IgD-negative memory B cell (primary cell): ENCODE data around the gene KRT16. TPM values are rescaled to one million over a fixed set of nuclear protein-coding genes. Genes with fewer than 3 reads are reported as not detected.
"Not testable (repeated sequence)": the region's sequence is repeated elsewhere in the genome, so short reads cannot be mapped to it uniquely, and the experiment has no call there.

Source experiments
- H3K27ac Mint-ChIP-seq, 3 donors: one replicate each; pipeline ENCODE4 v1.8.0; 2020 to 2022; ENCODE audit warnings: mild to moderate bottlenecking in 3 of 3, mixed read lengths in 3 of 3, moderate library complexity in 1 of 3
- H3K27me3 Mint-ChIP-seq: one replicate; pipeline ENCODE4 v1.8.0; 2021; ENCODE audit warnings: mixed read lengths
- H3K36me3 Mint-ChIP-seq: one replicate; pipeline ENCODE4 v1.8.0; 2020; ENCODE audit warnings: mild to moderate bottlenecking, mixed read lengths
- H3K4me1 Mint-ChIP-seq, 3 donors: one replicate each; pipeline ENCODE4 v1.8.0; 2020 to 2022; ENCODE audit warnings: mixed read lengths in 3 of 3, mild to moderate bottlenecking in 1 of 3
- H3K4me3 Mint-ChIP-seq, 4 donors: one replicate each; pipeline ENCODE4 v1.8.0; 2020 to 2022; ENCODE audit warnings: mild to moderate bottlenecking in 4 of 4, mixed read lengths in 4 of 4, moderate library complexity in 3 of 4
- H3K9me3 Mint-ChIP-seq, 3 donors: one replicate each; pipeline ENCODE4 v1.8.0; 2020 to 2021; ENCODE audit warnings: mixed read lengths in 3 of 3, mild to moderate bottlenecking in 1 of 3
- polyA plus RNA-seq: library from polyadenylated mRNA; unstranded; fragments of 300-500 nt; fragmentation: Illumina TruSeq; gene quantifications from one replicate; pipeline ENCODE4 v1.2.3, GENCODE V29; 2021

KRT16 gene
- polyA plus RNA-seq, 1 donor from 2014 or later: not detected

GRCh38 chr17:41617136-41617535 lies 4.6 kb upstream of the KRT16 start:
- no peak overlapping the region for H3K27ac Mint-ChIP-seq
- no peak overlapping the region for H3K4me3 Mint-ChIP-seq
- no peaks in the 10 kb centered on the region for H3K36me3 Mint-ChIP-seq
- peaks cover 6% of the 10 kb centered on the region for H3K27me3 Mint-ChIP-seq
- peaks cover 0 to 1% (median 0%) of the 10 kb centered on the region in 3 donors for H3K4me1 Mint-ChIP-seq
- no peaks in the 10 kb centered on the region for H3K9me3 Mint-ChIP-seq

- not testable (repeated sequence) for H3K4me1 Mint-ChIP-seq, H3K9me3 Mint-ChIP-seq, H3K27ac Mint-ChIP-seq, H3K4me3 Mint-ChIP-seq, H3K36me3 Mint-ChIP-seq, H3K27me3 Mint-ChIP-seq
Measured at GRCh38 chr17:41616486-41616885, 3.9 kb upstream of the KRT16 start.

- H3K4me1 Mint-ChIP-seq: peaks cover 0 to 1% (median 0%) of the 10 kb centered on the region in 3 donors
- H3K4me3 Mint-ChIP-seq: no peak overlapping the region
- no peaks in the 10 kb centered on the region for H3K9me3 Mint-ChIP-seq
- H3K27ac Mint-ChIP-seq: no peak overlapping the region
- H3K27me3 Mint-ChIP-seq: peaks cover 11% of the 10 kb centered on the region
- H3K36me3 Mint-ChIP-seq: no peaks in the 10 kb centered on the region
Measured at GRCh38 chr17:41615454-41615853, 2.9 kb upstream of the KRT16 start.

GRCh38 chr17:41614767-41615166 lies 2.2 kb upstream of the KRT16 start:
- H3K4me3 Mint-ChIP-seq, H3K4me1 Mint-ChIP-seq, H3K36me3 Mint-ChIP-seq, H3K9me3 Mint-ChIP-seq, H3K27ac Mint-ChIP-seq: not testable (repeated sequence)
- H3K27me3 Mint-ChIP-seq: peaks cover 11% of the 10 kb centered on the region

- Mint-ChIP-seq H3K4me1 (peaks cover 0 to 2% (median 1%) of the 10 kb centered on the region in 3 donors), H3K36me3 (no peaks in the 10 kb centered on the region), H3K27ac (no peak overlapping the region), H3K9me3 (no peaks in the 10 kb centered on the region), H3K27me3 (peaks cover 13% of the 10 kb centered on the region), H3K4me3 (no peak overlapping the region)
Measured at GRCh38 chr17:41614098-41614497, 1.5 kb upstream of the KRT16 start.

- no peak overlapping the region for H3K27ac Mint-ChIP-seq
Measured at GRCh38 chr17:41613277-41614082, 913 bp upstream of the KRT16 start.

GRCh38 chr17:41610965-41611640 lies 1.5 kb downstream of the KRT16 start:
- peaks cover 2 to 14% (median 14%) of the 10 kb centered on the region in 3 donors for H3K9me3 Mint-ChIP-seq
- H3K27ac Mint-ChIP-seq: no peak overlapping the region
- no peaks in the 10 kb centered on the region for H3K36me3 Mint-ChIP-seq
- no peak overlapping the region for H3K4me3 Mint-ChIP-seq
- H3K27me3 Mint-ChIP-seq: peaks cover 15% of the 10 kb centered on the region
- H3K4me1 Mint-ChIP-seq: peaks cover 0 to 2% (median 1%) of the 10 kb centered on the region in 3 donors

More at GRCh38 chr17:41613277-41614082, 913 bp upstream of the KRT16 start:
- Mint-ChIP-seq H3K36me3 (no peaks in the 10 kb centered on the region), H3K9me3 (no peaks in the 10 kb centered on the region), H3K27me3 (peaks cover 13% of the 10 kb centered on the region), H3K4me3 (no peak overlapping the region), H3K4me1 (peaks cover 0 to 2% (median 1%) of the 10 kb centered on the region in 3 donors)

GRCh38 chr17:41610061-41610517 lies 2.5 kb downstream of the KRT16 start:
- not testable (repeated sequence) for H3K27ac Mint-ChIP-seq

GRCh38 chr17:41606930-41607329 lies 5.6 kb downstream of the KRT16 start:
- Mint-ChIP-seq H3K9me3 (peaks cover 2 to 14% (median 14%) of the 10 kb centered on the region in 3 donors), H3K4me3 (peak overlapping the region in 1 of 4 donors; percentile 41), H3K27me3 (peaks cover 11% of the 10 kb centered on the region)
- not testable (repeated sequence) for H3K4me1 Mint-ChIP-seq, H3K36me3 Mint-ChIP-seq, H3K27ac Mint-ChIP-seq

More at GRCh38 chr17:41610061-41610517, 2.5 kb downstream of the KRT16 start:
- Mint-ChIP-seq H3K9me3 (peaks cover 2 to 14% (median 14%) of the 10 kb centered on the region in 3 donors), H3K27me3 (peaks cover 16% of the 10 kb centered on the region)
- not testable (repeated sequence) for H3K4me3 Mint-ChIP-seq, H3K36me3 Mint-ChIP-seq, H3K4me1 Mint-ChIP-seq

GRCh38 chr17:41602524-41602923 lies 10.0 kb downstream of the KRT16 start:
- H3K27ac Mint-ChIP-seq: no peak overlapping the region
- no peaks in the 10 kb centered on the region for H3K4me1 Mint-ChIP-seq
- H3K36me3 Mint-ChIP-seq: no peaks in the 10 kb centered on the region
- H3K27me3 Mint-ChIP-seq: peaks cover 6% of the 10 kb centered on the region
- no peak overlapping the region for H3K4me3 Mint-ChIP-seq
- H3K9me3 Mint-ChIP-seq: peaks cover 0 to 12% (median 12%) of the 10 kb centered on the region in 3 donors

GRCh38 chr17:41600318-41600717 lies 12.2 kb downstream of the KRT16 start:
- Mint-ChIP-seq H3K4me3 (no peak overlapping the region), H3K4me1 (no peaks in the 10 kb centered on the region), H3K27ac (no peak overlapping the region), H3K27me3 (peaks cover 2% of the 10 kb centered on the region), H3K36me3 (no peaks in the 10 kb centered on the region), H3K9me3 (no peaks in the 10 kb centered on the region)

GRCh38 chr17:41599680-41600079 lies 12.9 kb downstream of the KRT16 start:
- no peaks in the 10 kb centered on the region for H3K9me3 Mint-ChIP-seq
- no peak overlapping the region for H3K4me3 Mint-ChIP-seq
- peaks cover 5% of the 10 kb centered on the region for H3K27me3 Mint-ChIP-seq
- H3K36me3 Mint-ChIP-seq: no peaks in the 10 kb centered on the region
- H3K27ac Mint-ChIP-seq: no peak overlapping the region
- H3K4me1 Mint-ChIP-seq: no peaks in the 10 kb centered on the region

- no peaks in the 10 kb centered on the region for H3K36me3 Mint-ChIP-seq
- no peak overlapping the region for H3K4me3 Mint-ChIP-seq
- H3K9me3 Mint-ChIP-seq: no peaks in the 10 kb centered on the region
- no peaks in the 10 kb centered on the region for H3K4me1 Mint-ChIP-seq
- no peak overlapping the region for H3K27ac Mint-ChIP-seq
- peaks cover 13% of the 10 kb centered on the region for H3K27me3 Mint-ChIP-seq
Measured at GRCh38 chr17:41595585-41595984, 17.0 kb downstream of the KRT16 start.

GRCh38 chr17:41594363-41594915 lies 18.1 kb downstream of the KRT16 start:
- H3K9me3 Mint-ChIP-seq: no peaks in the 10 kb centered on the region
- H3K4me3 Mint-ChIP-seq: no peak overlapping the region
- H3K27me3 Mint-ChIP-seq: peaks cover 15% of the 10 kb centered on the region
- H3K36me3 Mint-ChIP-seq: no peaks in the 10 kb centered on the region
- no peaks in the 10 kb centered on the region for H3K4me1 Mint-ChIP-seq
- H3K27ac Mint-ChIP-seq: no peak overlapping the region

- H3K27me3 Mint-ChIP-seq: peaks cover 17% of the 10 kb centered on the region
- no peaks in the 10 kb centered on the region for H3K36me3 Mint-ChIP-seq
- no peak overlapping the region for H3K4me3 Mint-ChIP-seq
- H3K4me1 Mint-ChIP-seq: no peaks in the 10 kb centered on the region
- H3K27ac Mint-ChIP-seq: no peak overlapping the region
- H3K9me3 Mint-ChIP-seq: no peaks in the 10 kb centered on the region
Measured at GRCh38 chr17:41593306-41593981, 19.1 kb downstream of the KRT16 start.
